Activated CD4-positive, alpha-beta T cell treated with anti-CD3 and anti-CD28 coated beads for 1 hour (primary cell): ENCODE measurements around the gene GGTA1.
"Not testable (repeated sequence)": the region's sequence is repeated elsewhere in the genome, so short reads cannot be mapped to it uniquely, and the experiment has no call there.

Source experiments
- DNase-seq: peaks from one replicate; pipeline ENCODE4 v3.0.0-alpha.2; 2020

Gene GGTA1

GRCh38 chr9:121499427-121500164 lies at the start of gene GGTA1:
GGTA1 (minus strand) TSS chr9:121499844; CDS start chr9:121467922, 31,922 bp downstream.
- no peak for DNase-seq

DNA sequence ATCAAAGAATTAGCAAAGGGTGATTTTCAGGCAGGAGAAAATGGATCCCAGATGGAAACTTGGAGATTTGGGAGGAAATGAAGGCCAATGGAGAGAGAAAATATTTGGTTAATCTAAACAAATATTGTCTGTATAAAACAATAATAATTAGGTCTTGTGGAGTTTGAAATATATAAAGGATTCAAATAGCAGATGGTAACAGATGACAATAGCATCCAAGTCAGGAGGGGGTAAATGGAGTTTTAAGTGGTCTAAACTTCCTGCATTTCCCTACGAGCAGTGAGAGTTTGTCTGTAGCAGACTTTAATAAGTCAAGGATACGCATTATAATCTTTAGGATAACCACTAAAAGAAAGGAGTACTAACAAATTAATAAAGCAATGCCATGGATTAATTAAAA lies 49.0 kb upstream of the GGTA1 start:
- DNase-seq: no peak

DNA sequence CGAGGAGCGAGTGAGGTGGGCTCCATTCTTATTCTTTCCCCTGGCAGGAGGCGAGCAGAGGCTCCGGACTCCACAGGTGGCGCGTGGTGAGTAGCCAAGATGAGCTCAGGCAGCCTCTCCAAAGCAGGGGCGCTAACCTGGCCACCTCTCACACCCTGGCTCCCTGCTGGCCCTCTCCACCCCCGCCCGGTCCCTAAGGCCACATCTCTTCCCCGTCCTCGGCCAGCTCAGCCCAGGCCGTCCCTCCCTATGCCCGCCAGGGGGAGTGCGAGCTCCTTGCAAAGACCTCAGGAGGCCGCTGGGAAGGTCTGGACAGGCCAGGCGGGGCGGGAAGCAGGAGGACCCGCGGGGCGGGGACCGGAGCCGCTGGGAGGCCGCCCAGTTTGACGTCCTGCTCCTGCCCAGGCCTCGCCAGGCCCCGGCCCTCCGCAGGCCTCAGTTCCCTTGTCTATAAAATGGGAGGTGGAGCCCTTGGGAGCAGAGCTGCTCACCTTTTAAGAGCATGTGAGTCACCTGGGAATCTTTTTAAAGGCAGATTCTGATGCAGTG lies 46.3 kb upstream of the GGTA1 start:
- DNase-seq: peak; percentile 33

GRCh38 chr9:121545150-121545874 lies 45.7 kb upstream of the GGTA1 start:
- DNase-seq: no peak

GRCh38 chr9:121542025-121542424 lies 42.4 kb upstream of the GGTA1 start:
- DNase-seq: no peak

DNA sequence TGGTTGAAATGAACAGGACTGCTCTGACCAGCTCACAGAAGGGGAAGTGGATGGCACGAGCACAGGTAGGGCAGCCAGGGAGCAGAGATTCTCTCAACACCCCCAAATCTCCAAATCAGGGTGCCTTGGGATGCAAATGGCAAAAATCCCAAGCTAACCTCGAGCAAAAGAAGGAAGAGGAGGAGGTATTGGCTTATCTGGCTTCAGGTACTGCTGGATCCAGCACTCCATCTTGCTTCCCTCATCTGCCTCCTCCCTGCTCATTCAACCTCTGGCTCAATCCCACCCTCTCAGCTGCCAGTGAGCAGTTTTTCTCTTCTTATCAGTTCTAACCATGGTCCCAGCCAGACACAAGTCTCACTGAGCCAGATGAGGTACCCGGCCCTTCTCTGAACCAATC lies 41.6 kb upstream of the GGTA1 start:
- no peak for DNase-seq

DNA sequence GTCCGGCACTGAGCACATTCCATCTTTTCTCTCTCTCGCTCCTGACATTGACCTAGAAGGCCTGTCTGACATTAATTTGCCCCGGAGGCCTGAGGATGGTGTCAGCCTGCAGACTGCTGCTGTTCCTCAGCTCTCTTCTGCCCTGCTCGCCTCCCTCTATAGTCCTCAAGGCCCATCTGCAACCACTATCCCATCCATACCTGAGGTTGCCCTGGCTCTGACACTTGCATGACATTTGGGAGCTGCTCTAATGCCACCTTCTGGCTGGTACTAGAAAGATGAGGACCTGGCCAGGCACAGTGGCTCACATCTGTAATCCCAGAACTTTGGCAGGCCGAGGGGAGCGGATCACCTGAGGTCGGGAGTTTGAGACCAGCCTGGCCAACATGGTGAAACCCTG lies 38.6 kb upstream of the GGTA1 start:
- DNase-seq: no peak

DNA sequence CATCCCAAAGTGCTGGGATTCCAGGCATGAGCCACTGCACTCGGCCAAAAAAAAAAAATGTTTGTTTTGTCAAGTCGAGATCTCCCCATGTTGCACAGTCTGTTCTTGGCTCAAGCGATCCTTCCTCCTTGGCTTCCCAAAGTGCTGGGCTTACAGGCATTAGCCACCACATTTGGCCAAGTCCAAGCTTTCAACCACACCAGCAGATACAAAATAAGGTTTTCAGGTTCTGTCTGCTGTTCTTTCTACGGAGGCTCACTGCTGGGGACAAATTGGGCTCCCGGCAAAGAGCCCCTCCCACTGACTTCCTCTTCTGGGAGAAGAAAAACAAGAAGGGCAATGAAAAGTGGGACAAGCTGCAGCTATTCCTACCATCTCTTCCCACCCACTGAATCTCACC lies 37.6 kb upstream of the GGTA1 start:
- DNase-seq: no peak

DNA sequence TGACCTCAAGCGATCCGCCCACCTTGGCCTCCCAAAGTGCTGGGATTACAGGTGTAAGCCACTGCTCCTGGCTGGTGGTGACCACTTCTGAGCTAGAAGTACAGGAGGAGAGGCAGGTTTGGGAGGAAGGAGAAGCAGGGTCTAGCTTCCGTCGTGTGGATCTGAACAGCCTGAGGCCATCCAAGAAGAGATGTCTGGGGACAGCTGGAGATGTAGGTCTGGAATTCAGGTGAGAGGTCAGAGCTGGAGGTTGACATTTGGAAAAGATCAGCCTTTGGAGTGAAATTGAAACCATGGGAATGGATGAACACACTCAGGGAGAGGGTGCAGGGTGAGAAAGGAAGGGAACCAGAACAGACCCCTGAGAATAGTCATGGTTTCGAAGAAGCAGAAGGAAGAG lies 33.2 kb upstream of the GGTA1 start:
- DNase-seq: no peak

DNA sequence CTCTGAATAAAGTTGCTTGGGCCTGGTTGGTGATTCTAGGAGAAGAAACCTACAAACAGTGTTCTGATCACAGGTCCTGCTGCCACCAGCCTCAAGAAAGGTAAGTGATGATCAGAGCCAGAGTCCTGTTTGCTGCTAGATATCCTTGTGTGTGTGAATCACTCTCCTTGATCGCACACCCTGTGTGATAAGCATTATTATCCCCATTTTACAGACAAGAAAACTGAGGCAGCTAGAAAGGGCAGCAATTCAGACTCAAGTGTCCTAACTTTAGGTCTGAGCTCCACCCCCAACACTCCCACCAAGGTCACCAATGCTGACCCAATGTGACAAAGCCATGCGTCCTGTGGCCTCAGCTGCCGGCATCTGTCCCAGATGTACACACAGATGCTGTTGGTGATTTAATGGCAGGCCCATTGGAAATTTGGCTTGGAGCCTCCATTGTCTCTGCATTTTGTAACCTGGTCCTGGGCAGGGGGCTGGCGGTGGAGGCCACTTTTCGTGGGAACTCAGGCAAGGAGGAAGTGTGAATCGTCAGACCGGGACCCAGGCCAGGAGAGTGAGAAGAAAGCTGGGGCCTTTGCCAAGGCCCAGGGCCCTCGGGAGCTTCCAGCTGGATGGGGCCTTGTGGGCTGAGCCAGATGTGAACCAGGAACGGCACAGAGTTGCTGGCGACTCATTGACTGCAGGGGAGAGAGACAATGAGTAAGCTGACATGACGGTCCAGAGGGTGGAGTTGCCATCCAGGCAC lies 29.8 kb upstream of the GGTA1 start:
- no peak for DNase-seq

DNA sequence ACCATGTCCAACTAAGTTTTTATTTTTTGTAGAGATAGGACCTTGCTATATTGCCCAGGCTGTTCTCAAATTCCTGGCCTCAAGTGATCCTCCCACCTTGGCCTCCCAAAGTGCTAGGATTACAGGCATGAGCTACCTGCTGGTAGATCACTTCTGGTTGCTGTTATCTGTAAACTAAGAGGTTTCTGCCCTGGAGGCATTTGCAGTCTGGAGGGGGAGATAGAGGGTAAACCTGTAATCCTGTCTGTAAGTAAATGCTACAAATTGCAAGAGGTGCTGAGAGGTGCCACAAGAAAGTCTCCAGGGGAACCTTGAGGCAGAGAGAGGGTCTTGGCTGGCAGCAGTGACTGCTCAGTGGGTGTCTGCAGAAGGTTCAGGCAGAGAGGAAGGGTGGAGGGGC lies 29.0 kb upstream of the GGTA1 start:
- no peak for DNase-seq

GRCh38 chr9:121527371-121527770 lies 27.7 kb upstream of the GGTA1 start:
- DNase-seq: no peak

- not testable (repeated sequence) for DNase-seq
Measured at GRCh38 chr9:121519688-121520087, 20.0 kb upstream of the GGTA1 start.

DNA sequence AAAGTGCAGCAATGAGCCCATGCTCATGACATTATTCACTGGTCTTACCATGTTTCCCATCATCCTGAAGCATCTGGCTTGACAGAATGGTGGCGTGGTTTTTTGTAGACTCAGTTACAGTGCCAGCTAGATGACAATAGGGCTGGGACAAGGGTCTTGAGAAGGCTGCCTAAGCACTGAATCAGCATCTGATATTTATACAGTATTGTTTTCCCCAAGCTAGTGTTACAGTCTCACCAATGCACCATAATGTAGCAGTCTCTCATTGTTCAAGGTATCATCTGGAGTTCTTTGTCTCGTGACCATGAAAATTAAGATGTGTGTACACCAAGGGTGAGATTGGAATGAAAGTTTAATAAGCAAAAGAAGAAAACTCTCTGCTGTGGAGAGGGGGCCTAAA lies 19.0 kb upstream of the GGTA1 start:
- no peak for DNase-seq

GRCh38 chr9:121513166-121513565 lies 13.5 kb upstream of the GGTA1 start:
- not testable (repeated sequence) for DNase-seq

DNA sequence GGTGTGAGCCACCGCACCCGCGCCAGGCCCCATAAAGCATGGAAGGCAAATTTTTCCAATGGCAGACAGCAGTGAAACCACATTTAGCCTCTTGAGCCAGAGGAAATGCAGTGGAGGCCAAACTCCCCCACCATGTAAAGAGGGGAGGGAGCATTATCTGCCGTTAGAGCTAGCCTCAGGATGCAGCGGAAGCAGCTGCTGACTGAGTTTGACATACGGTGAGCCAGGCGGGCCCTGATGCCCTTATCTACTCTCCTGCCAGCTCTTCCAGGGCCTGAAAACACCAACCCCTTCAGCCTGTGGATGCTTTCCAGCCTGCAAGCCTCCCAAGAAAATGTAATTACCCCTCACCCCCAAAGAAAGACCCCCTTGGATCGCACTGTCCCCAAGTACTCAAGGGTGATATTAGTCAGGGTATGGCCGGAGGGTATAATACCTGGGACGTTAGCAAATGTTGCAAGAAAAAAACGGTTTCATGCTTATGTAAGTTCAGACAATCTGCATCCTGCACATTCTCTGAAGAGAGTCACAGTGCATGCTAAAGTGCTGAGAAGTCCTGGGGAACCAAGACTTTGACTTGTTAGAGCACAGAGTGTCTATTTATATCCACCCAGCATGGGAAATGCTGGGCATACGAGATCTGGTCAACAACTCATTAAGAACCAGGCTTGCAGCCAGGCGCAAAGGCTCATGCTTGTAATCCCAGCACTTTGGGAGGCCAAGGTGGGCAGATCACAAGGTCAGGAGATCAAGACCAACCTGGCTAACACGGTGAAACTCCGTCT lies 11.3 kb upstream of the GGTA1 start:
- DNase-seq: no peak

- no peak for DNase-seq
Measured at GRCh38 chr9:121509180-121509579, 9.5 kb upstream of the GGTA1 start.

GRCh38 chr9:121508415-121508814 lies 8.8 kb upstream of the GGTA1 start:
- DNase-seq: no peak

DNA sequence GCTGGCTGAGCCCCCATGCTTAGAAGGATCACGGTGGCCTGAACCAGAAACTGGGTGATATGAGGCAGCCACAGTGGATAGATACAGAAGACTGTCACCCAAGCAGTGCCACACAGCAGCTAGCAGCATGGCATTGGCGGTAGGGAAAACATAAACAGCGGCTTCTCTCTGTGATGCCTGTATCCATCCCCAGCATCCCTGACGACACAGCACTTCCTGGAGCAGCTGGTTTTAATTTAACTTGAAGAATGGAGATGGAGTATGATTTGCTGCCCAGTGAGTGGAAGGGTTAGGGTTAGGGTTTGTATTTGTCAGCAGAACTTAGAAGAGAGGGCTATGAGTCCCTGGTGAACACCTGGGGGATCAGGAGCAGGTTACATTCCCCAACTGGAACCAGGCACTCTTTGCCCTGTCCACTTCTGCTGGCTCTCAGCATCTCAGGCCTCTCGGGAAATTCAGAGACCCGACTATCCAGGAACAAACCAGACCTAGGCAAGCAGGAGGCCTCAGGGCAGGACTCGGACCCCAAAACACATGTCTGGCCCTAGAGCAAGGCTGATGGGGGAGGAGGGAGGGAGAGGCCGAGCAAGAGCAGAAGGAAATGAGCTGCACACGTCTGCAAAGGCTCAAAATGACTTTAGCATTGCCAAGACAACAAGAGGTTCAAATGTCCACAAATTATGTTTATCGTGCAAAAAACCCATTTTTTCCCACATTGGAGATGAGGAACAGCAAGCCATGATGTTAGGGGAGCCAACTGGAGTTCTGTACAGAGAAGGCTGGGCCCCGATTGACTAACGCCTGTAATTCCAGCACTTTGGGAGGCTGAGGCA lies 6.5 kb upstream of the GGTA1 start:
- no peak for DNase-seq

- no peak for DNase-seq
Measured at GRCh38 chr9:121503444-121503843, 3.8 kb upstream of the GGTA1 start.

- DNase-seq: no peak
Measured at GRCh38 chr9:121500165-121500478, 478 bp upstream of the GGTA1 start.

DNA sequence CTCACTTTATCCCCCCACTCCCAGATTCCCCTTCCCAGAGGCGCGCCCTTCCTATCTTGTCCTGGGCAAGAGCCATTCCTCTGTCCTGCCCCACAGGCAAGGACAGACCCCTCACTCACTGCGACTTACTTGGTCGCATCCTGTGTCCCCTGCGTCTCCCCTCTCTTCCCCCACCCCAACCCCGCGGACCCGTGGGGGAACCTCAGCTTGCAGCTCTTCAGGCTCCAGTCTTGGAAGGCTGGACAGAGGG lies 542 bp downstream of the GGTA1 start:
- DNase-seq: no peak
